Lung (tissue), 12 donors: ENCODE results near the gene STX8. TPM values are rescaled to one million over a fixed set of nuclear protein-coding genes. Genes with fewer than 3 reads are reported as not detected.

Experiments
- ATAC-seq: fragments of 200-7000 bp; cut with Tn5 transposase; one replicate; pipeline ENCODE4 v1.9.1; 2020; ENCODE audit warnings: moderate number of reproducible peaks; ENCODE audit not compliant: insufficient read depth, low FRiP score
- DNase-seq, 3 donors: peaks; one replicate each; pipeline ENCODE4 v3.0.0-alpha.2; 2013 to 2017
- H3K27ac ChIP-seq, 2 donors: one replicate each; pipeline ENCODE4 v1.5.1; 2013; ENCODE audit warnings: mild to moderate bottlenecking in 2 of 2, moderate library complexity in 2 of 2, control low read depth in 1 of 2, inconsistent platforms in 1 of 2, low read depth in 1 of 2, low read length in 1 of 2
- H3K27me3 ChIP-seq, 3 donors: one replicate each; pipeline ENCODE4 v1.5.1; 2013; ENCODE audit warnings: low read length in 2 of 3; ENCODE audit not compliant: control insufficient read depth in 3 of 3, insufficient read depth in 3 of 3
- H3K36me3 ChIP-seq, 4 donors: one replicate each; pipeline ENCODE4 v1.5.1; 2013; ENCODE audit warnings: low read length in 4 of 4, mild to moderate bottlenecking in 1 of 4, moderate library complexity in 1 of 4; ENCODE audit not compliant: control insufficient read depth in 4 of 4, insufficient read depth in 4 of 4
- H3K4me1 ChIP-seq, 5 donors: one replicate each; pipeline ENCODE4 v1.5.1; 2013; ENCODE audit warnings: low read length in 5 of 5, mild to moderate bottlenecking in 2 of 5, moderate library complexity in 1 of 5; ENCODE audit not compliant: control insufficient read depth in 5 of 5, insufficient read depth in 5 of 5
- H3K4me3 ChIP-seq: one replicate; pipeline ENCODE4 v1.5.1; 2013; ENCODE audit warnings: mild to moderate bottlenecking, control low read depth, moderate library complexity
- H3K9ac ChIP-seq, 2 donors: one replicate each; pipeline ENCODE4 v1.5.1; 2013; ENCODE audit warnings: low read length in 2 of 2, control low read depth in 1 of 2; ENCODE audit not compliant: insufficient read depth in 1 of 2
- H3K9me3 ChIP-seq, 4 donors: one replicate each; pipeline ENCODE4 v1.5.1; 2013; ENCODE audit warnings: low read length in 3 of 4, mild to moderate bottlenecking in 1 of 4, moderate library complexity in 1 of 4; ENCODE audit not compliant: control insufficient read depth in 4 of 4, insufficient read depth in 3 of 4
- CTCF ChIP-seq: IDR thresholded peaks from 2 replicates; pipeline ENCODE4 v1.5.1; 2012; ENCODE audit warnings: mild to moderate bottlenecking; ENCODE audit errors: control extremely low read depth, extremely low read depth
- WGBS, 2 donors: extraction: QIAGEN DNeasy Blood & Tissue Kit; methylation state at CpG; one replicate each; pipeline ENCODE4 v1.1.7; 2013; 5-methylcytosine and 5-hydroxymethylcytosine counted together
- polyA plus RNA-seq, 2 donors: library from polyadenylated mRNA; stranded (reverse); fragments of 200-250 nt; gene quantifications; one replicate each; pipeline ENCODE4 v1.2.1, GENCODE V29; 2013
- total RNA-seq, 2 donors: library from RNA; depleted of rRNA in 1 of 2; stranded (reverse); fragments of >200 nt in 1 of 2; gene quantifications; one replicate each; pipeline ENCODE4 v1.2.1, GENCODE V29; 2014 to 2021
- donor health status: control.
- donor health status: control.
- donor health status: Bipolar disorder and iron deficiency.
- donor health status: healthy.
- donor health status: DM: yes; HTN: yes; CAD: no.

Gene STX8
- total and polyA plus RNA-seq, 4 donors = 36.5 to 81.1 (median 63.2) TPM

GRCh38 chr17:9266697-9267117 is 308.9 kb downstream of the STX8 start:
- Histone ChIP-seq H3K27ac (no peak overlapping the region), H3K9me3 (peaks cover 0 to 4% (median 1%) of the 10 kb centered on the region in 4 donors), H3K27me3 (peaks cover 0 to 15% (median 0%) of the 10 kb centered on the region in 3 donors), H3K4me1 (peaks cover 0 to 2% (median 0%) of the 10 kb centered on the region in 5 donors), H3K36me3 (no peaks in the 10 kb centered on the region), H3K9ac (no peak overlapping the region), H3K4me3 (no peak overlapping the region)
- WGBS, 2 donors = 90 to 95% methylated on average over 9 of the region's 9 CpGs
- ATAC-seq (no peak), DNase-seq (no peak)
- no peak for TF ChIP-seq CTCF

- ATAC-seq (no peak), DNase-seq (no peak)
- Histone ChIP-seq H3K27me3 (peaks cover 0 to 15% (median 0%) of the 10 kb centered on the region in 3 donors), H3K36me3 (no peaks in the 10 kb centered on the region), H3K4me1 (peaks cover 0 to 2% (median 0%) of the 10 kb centered on the region in 5 donors), H3K27ac (no peak overlapping the region), H3K9me3 (peaks cover 0 to 4% (median 1%) of the 10 kb centered on the region in 4 donors), H3K9ac (no peak overlapping the region), H3K4me3 (no peak overlapping the region)
- 92 to 93% methylated on average over 14 of the region's 14 CpGs for WGBS, 2 donors
- no peak for TF ChIP-seq CTCF
Measured at GRCh38 chr17:9266031-9266680, 309.5 kb downstream of the STX8 start.

- H3K4me1 ChIP-seq = peaks cover 0 to 11% (median 0%) of the 10 kb centered on the region in 5 donors
- no peak overlapping the region for H3K9ac ChIP-seq
- ATAC-seq (no peak), DNase-seq (no peak)
- H3K36me3 ChIP-seq = no peaks in the 10 kb centered on the region
- H3K9me3 ChIP-seq = peaks cover 0 to 4% (median 1%) of the 10 kb centered on the region in 4 donors
- H3K4me3 ChIP-seq = no peak overlapping the region
- no peak overlapping the region for H3K27ac ChIP-seq
- peaks cover 0 to 15% (median 0%) of the 10 kb centered on the region in 3 donors for H3K27me3 ChIP-seq
- WGBS, 2 donors = 75 to 77% methylated on average over 24 of the region's 24 CpGs
- TF ChIP-seq CTCF = no peak
Measured at GRCh38 chr17:9261081-9262012, 314.3 kb downstream of the STX8 start.
